Astrocyte (in vitro differentiated cells and primary cell): ENCODE measurements around the gene BICRA.

Experiments used
- EZH2 ChIP-seq: IDR thresholded peaks from 2 replicates; pipeline ENCODE4 v1.6.1; 2012; ENCODE audit warnings: mild to moderate bottlenecking, low read length, inconsistent platforms; ENCODE audit not compliant: insufficient read depth
- TF ChIP-seq, protein P1 (sequence below): IDR thresholded peaks from 2 replicates; pipeline ENCODE4 v1.5.1; 2011; ENCODE audit warnings: low read depth, mild to moderate bottlenecking, inconsistent platforms, low read length, moderate library complexity; ENCODE audit not compliant: insufficient read depth

DNA sequence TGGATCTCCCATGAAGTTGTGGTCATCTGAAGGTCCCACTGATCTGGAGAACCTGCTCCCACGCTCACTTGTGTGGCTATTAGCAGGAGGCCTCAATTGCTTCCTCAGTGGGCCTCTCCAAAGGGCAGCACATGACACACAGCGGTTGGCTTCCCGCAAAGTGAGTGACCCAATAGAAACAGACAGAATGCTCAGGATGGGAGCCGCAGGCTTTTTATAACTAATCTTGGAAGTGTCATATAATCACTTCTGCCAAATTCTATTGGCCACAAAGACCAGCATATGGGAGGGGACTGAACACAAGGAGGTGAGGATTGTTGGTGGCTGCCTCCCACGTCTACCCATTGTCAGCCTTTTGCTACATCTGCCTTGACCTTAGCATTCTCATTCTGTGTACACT lies 82.2 kb downstream of the BICRA start:
- TF ChIP-seq, protein P1, sequence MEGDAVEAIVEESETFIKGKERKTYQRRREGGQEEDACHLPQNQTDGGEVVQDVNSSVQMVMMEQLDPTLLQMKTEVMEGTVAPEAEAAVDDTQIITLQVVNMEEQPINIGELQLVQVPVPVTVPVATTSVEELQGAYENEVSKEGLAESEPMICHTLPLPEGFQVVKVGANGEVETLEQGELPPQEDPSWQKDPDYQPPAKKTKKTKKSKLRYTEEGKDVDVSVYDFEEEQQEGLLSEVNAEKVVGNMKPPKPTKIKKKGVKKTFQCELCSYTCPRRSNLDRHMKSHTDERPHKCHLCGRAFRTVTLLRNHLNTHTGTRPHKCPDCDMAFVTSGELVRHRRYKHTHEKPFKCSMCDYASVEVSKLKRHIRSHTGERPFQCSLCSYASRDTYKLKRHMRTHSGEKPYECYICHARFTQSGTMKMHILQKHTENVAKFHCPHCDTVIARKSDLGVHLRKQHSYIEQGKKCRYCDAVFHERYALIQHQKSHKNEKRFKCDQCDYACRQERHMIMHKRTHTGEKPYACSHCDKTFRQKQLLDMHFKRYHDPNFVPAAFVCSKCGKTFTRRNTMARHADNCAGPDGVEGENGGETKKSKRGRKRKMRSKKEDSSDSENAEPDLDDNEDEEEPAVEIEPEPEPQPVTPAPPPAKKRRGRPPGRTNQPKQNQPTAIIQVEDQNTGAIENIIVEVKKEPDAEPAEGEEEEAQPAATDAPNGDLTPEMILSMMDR: no peak
- TF ChIP-seq EZH2: no peak
